Panc1 (cell line): Measurements from ENCODE around the gene ASCC3. TPM values are rescaled to one million over a fixed set of nuclear protein-coding genes. Genes with fewer than 3 reads are reported as not detected.

Experiments used
- ATAC-seq: fragments of 200-7000 bp; cut with Tn5 transposase; 2 replicates; pipeline ENCODE4 v1.9.1; 2020; ENCODE audit warnings: mild to moderate bottlenecking, moderate library complexity
- BruUV-seq: library from RNA; stranded (reverse); fragments of 400-500 nt; replicated peaks from 2 replicates; lab custom pipeline; 2021; lab: Mats Ljungman, UMichigan
- CTCF ChIA-PET: fragments of 300-600 bp; sonication (Branson Sonifier 250); formaldehyde crosslinking; loops from one replicate; lab custom pipeline; 2022; ENCODE audit warnings: antibody characterized with exemption; lab: Charles Lee
- POLR2A ChIA-PET: fragments of 300-600 bp; sonication (Branson Sonifier 250); formaldehyde crosslinking; loops from one replicate; lab custom pipeline; 2022; ENCODE audit warnings: antibody characterized with exemption; lab: Charles Lee
- DNase-seq: peaks from one replicate; pipeline ENCODE4 v3.0.0-alpha.2; 2010; ENCODE audit warnings: low read depth, low spot score
- H3K27ac ChIP-seq: 2 replicates; pipeline ENCODE4 v1.5.1; 2011; ENCODE audit warnings: mild to moderate bottlenecking, low read length, inconsistent platforms
- H3K27me3 ChIP-seq: fragments of 200-500 bp; sonication (Bioruptor generic); 2 replicates; pipeline ENCODE4 v1.6.0; 2014; ENCODE audit warnings: low read length, inconsistent platforms; ENCODE audit not compliant: control insufficient read depth, insufficient read depth
- H3K36me3 ChIP-seq: fragments of 200-500 bp; sonication (Bioruptor generic); 2 replicates; pipeline ENCODE4 v1.5.1; 2014; ENCODE audit warnings: inconsistent platforms, mild to moderate bottlenecking, low read length, moderate library complexity; ENCODE audit not compliant: control insufficient read depth, insufficient read depth
- H3K4me1 ChIP-seq: 2 replicates; pipeline ENCODE4 v1.5.1; 2011; ENCODE audit warnings: inconsistent platforms, mild to moderate bottlenecking, low read length, moderate library complexity; ENCODE audit not compliant: control insufficient read depth, insufficient read depth
- H3K4me3 ChIP-seq, 2 experiments: 2 replicates each; pipeline ENCODE4 v1.5.1; 2011 to 2012; ENCODE audit warnings: low read depth in 2 of 2, low read length in 2 of 2, mild to moderate bottlenecking in 2 of 2, inconsistent platforms in 1 of 2, moderate library complexity in 1 of 2
- H3K9me3 ChIP-seq: fragments of 200-500 bp; sonication (Bioruptor generic); 2 replicates; pipeline ENCODE4 v1.5.1; 2014; ENCODE audit warnings: low read depth, mild to moderate bottlenecking, inconsistent platforms, low read length, moderate library complexity; ENCODE audit not compliant: control insufficient read depth, insufficient read depth
- POLR2AphosphoS5 ChIP-seq: IDR thresholded peaks from 2 replicates; pipeline ENCODE4 v1.6.1; 2012; ENCODE audit warnings: mild to moderate bottlenecking, low read depth, low read length, moderate library complexity
- SIN3A ChIP-seq: IDR thresholded peaks from 2 replicates; pipeline ENCODE4 v1.6.1; 2012; ENCODE audit warnings: low read depth, mild to moderate bottlenecking, low read length, moderate library complexity, borderline replicate concordance; ENCODE audit not compliant: insufficient read depth
- TCF7L2 ChIP-seq: IDR thresholded peaks from 2 replicates; pipeline ENCODE4 v1.6.1; 2011; ENCODE audit warnings: mild to moderate bottlenecking, low read depth, low read length, inconsistent platforms
- in situ Hi-C: cut with HindIII; loops from 2 replicates; pipeline ENCODE4 v1.10.0; 2016; ENCODE audit warnings: low sequenced_read_pairs, low pct_unique_long_range_greater_than_20kb
- intact Hi-C: fragments of 100-400 bp; cut with micrococcal nuclease; formaldehyde crosslinking; loops from one replicate; pipeline ENCODE4 v1.10.0; 2022; ENCODE audit not compliant: unreplicated experiment
- total RNA-seq: library from RNA; stranded (reverse); gene quantifications from one replicate; pipeline ENCODE4 v1.2.1, GENCODE V29; 2021; ENCODE audit not compliant: unreplicated experiment
- TF ChIP-seq, protein P1 (sequence below), 2 experiments: IDR thresholded peaks; 2 replicates each; pipeline ENCODE4 v1.6.1; 2011 to 2012; ENCODE audit warnings: low read depth in 2 of 2, control low read depth in 1 of 2, low read length in 1 of 2, mild to moderate bottlenecking in 1 of 2, moderate library complexity in 1 of 2; ENCODE audit not compliant: insufficient read depth in 1 of 2
- TF ChIP-seq, protein P2 (sequence below): fragments of 450-650 bp; IDR thresholded peaks from 2 replicates; pipeline ENCODE4 v1.5.1; 2017; ENCODE audit warnings: mild to moderate bottlenecking

Gene ASCC3
- total RNA-seq, 1 experiment from 2014 or later: 46.9 TPM

DNA sequence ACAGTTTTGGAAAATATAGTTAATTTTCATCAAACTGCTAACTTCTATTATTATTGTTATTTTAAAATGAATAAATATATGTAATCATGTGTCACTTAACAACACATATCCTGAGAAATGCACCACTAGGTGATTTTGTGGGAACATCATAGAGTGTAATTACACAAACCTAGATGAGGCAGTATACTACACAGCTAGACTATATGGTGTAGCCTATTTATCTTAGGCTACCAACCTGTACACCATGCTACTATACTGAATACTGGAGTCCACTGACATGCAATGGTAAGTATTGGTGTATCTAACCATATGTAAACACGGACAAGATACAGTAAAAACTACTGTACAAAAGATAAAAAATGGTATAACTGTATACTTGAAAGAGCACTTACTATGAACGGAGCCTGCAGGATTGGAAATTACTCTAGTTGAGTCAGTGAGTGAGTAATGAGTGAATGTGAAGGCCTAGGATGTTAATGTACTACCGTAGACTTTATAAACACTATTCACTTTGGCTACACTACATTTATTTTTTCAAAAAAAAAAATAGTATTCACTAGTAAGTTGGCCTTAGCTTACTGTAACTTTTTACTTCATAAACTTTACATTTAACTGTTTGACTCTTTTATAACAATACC is 72.4 kb downstream of the ASCC3 start:
- no peak for ATAC-seq
- Histone ChIP-seq H3K9me3 (no peaks in the 10 kb centered on the region), H3K36me3 (no peaks in the 10 kb centered on the region; the same call in 1 of the 2 replicates), H3K4me1 (no peaks in the 10 kb centered on the region; the same call in 1 of the 2 replicates), H3K27ac (no peak overlapping the region), H3K27me3 (no peaks in the 10 kb centered on the region), H3K4me3 (no peak overlapping the region)
- TF ChIP-seq POLR2AphosphoS5: no peak
- TF ChIP-seq, protein P1, sequence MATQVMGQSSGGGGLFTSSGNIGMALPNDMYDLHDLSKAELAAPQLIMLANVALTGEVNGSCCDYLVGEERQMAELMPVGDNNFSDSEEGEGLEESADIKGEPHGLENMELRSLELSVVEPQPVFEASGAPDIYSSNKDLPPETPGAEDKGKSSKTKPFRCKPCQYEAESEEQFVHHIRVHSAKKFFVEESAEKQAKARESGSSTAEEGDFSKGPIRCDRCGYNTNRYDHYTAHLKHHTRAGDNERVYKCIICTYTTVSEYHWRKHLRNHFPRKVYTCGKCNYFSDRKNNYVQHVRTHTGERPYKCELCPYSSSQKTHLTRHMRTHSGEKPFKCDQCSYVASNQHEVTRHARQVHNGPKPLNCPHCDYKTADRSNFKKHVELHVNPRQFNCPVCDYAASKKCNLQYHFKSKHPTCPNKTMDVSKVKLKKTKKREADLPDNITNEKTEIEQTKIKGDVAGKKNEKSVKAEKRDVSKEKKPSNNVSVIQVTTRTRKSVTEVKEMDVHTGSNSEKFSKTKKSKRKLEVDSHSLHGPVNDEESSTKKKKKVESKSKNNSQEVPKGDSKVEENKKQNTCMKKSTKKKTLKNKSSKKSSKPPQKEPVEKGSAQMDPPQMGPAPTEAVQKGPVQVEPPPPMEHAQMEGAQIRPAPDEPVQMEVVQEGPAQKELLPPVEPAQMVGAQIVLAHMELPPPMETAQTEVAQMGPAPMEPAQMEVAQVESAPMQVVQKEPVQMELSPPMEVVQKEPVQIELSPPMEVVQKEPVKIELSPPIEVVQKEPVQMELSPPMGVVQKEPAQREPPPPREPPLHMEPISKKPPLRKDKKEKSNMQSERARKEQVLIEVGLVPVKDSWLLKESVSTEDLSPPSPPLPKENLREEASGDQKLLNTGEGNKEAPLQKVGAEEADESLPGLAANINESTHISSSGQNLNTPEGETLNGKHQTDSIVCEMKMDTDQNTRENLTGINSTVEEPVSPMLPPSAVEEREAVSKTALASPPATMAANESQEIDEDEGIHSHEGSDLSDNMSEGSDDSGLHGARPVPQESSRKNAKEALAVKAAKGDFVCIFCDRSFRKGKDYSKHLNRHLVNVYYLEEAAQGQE (IDR thresholded peaks at IDR 0.05; ENCODE audit: insufficient read depth in 1 of 2, low read depth in 2 of 2, low read length in 1 of 2): no peak
- TF ChIP-seq, protein P2, sequence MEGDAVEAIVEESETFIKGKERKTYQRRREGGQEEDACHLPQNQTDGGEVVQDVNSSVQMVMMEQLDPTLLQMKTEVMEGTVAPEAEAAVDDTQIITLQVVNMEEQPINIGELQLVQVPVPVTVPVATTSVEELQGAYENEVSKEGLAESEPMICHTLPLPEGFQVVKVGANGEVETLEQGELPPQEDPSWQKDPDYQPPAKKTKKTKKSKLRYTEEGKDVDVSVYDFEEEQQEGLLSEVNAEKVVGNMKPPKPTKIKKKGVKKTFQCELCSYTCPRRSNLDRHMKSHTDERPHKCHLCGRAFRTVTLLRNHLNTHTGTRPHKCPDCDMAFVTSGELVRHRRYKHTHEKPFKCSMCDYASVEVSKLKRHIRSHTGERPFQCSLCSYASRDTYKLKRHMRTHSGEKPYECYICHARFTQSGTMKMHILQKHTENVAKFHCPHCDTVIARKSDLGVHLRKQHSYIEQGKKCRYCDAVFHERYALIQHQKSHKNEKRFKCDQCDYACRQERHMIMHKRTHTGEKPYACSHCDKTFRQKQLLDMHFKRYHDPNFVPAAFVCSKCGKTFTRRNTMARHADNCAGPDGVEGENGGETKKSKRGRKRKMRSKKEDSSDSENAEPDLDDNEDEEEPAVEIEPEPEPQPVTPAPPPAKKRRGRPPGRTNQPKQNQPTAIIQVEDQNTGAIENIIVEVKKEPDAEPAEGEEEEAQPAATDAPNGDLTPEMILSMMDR: no peak
- no peak for TF ChIP-seq TCF7L2
- TF ChIP-seq SIN3A: no peak
- intact Hi-C loops: no loop called here
- BruUV-seq: no TSS peak
- ChIA-PET POLR2A (interaction anchor here (0.7 kb wide), 1 partner anchor 512 kb away, joined by 4 read pairs; no protein-coding TSS in a partner anchor), CTCF (no interaction called here)
- in situ Hi-C loops: no loop called here
- DNase-seq: no peak

DNA sequence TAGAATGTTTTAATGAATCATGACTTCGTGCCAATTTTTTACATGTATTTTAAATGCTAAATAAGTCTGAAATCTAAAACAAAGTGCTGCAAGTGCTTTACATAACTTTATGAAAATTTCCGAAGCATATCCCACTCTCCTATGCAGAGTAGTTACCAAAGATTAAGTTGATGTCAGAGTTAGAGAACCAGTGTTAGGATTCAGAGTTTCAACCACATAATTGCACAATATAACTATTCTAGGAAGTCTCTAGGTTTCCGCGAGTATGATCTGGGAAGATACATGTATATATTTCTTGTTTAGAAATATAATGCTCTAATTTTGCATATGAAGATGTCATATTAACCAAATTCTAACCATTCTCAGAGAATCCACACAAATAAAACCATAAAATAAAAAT is 74.8 kb downstream of the ASCC3 start:
- no peak overlapping the region for H3K27ac ChIP-seq
- H3K36me3 ChIP-seq: no peaks in the 10 kb centered on the region; the same call in 1 of the 2 replicates
- peaks cover 10% of the 10 kb centered on the region; the same call in 1 of the 2 replicates for H3K4me1 ChIP-seq
- TF ChIP-seq TCF7L2 (no peak), SIN3A (no peak)
- TF ChIP-seq, protein P2: no peak
- TF ChIP-seq, protein P1 (IDR thresholded peaks at IDR 0.05; ENCODE audit: insufficient read depth in 1 of 2, low read depth in 2 of 2, low read length in 1 of 2): no peak
- H3K9me3 ChIP-seq: no peaks in the 10 kb centered on the region
- no peaks in the 10 kb centered on the region for H3K27me3 ChIP-seq
- intact Hi-C loops (no loop called here), in situ Hi-C loops (no loop called here)
- H3K4me3 ChIP-seq: no peak overlapping the region
- ChIA-PET CTCF (no interaction called here), POLR2A (interaction anchor here (0.6 kb wide), 1 partner anchor 1186 kb away, joined by 3 read pairs; no protein-coding TSS in a partner anchor)
- DNase-seq (no peak), ATAC-seq (no peak)
- BruUV-seq: no TSS peak
